CD4-positive, alpha-beta T cell treated with Interleukin-1 beta for 1 hour (primary cell): ENCODE measurements around the gene EIF2AK2.
A peak's percentile ranks its signal among the peaks of the same experiment; 100 is the strongest.

Experiments
- DNase-seq, 2 donors: peaks; one replicate each; pipeline ENCODE4 v3.0.0-alpha.2; 2020 to 2022

EIF2AK2 gene

GRCh38 chr2:37098416-37099118 is 58.2 kb downstream of the EIF2AK2 start:
- no peak for DNase-seq

DNA sequence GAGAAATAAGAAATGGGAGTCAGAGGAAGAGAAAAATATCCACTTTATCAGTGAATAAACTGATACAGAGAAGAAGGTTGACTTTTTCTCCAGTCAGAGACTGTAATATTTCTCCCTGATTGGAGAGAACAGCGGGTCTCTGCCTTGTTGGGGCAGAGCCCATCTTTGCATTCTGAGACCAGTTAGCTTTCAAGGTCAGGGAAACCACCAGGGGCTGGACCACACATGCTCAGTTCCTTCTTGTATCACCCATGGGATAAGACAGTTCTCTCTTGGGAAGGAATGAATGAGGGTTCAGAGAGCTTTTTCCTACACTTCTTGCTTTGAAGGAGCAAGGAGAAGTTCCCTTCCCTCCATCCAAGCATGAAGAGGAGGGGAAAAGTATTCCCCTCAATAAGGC is 60.2 kb downstream of the EIF2AK2 start:
- DNase-seq = no peak

DNA sequence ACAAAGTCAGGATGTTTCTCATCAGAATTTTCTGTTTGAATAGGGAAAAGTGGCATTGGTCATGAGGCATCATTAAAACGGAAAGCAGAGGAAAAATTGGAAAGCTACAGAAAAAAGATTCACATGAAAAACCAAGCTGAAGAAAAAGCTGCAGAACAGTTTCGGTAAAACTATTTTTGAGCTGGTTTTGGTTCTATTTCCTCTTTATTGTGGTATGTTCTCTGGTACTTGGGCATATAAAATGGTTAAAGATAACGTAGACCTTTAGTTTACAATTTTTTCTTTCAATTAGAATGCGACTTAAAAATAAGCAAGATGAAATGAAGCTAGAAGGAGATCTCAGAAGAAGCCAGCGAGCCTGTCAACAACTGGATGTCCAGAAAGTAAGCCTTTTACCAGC is 64.9 kb downstream of the EIF2AK2 start:
- no peak for DNase-seq

- DNase-seq = no peak
These were observed 66.7 kb downstream of the EIF2AK2 start for GRCh38 chr2:37090019-37090477.

DNA sequence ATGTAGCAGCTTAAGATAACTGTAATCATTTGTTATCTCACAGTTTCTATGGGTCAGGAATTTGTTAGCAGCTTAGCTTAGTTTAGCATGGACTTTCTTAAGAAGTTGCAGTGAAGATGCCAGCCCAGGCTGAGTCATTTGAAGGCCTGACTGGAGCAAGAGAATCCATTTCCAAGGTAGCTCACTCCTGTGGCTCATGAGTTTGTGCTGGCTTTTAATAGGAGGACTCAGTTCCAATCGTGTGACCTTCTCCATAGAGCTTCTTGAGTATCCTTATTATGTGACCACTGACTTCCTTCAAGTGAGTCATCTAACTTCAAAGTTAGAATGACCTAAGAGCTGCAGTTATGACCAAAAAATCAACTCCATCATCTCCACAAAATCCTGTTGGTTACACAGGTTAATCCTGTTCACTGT is 71.0 kb downstream of the EIF2AK2 start:
- DNase-seq = no peak

GRCh38 chr2:37084797-37085196 is 72.0 kb downstream of the EIF2AK2 start:
- no peak for DNase-seq

GRCh38 chr2:37083873-37084794 is 72.6 kb downstream of the EIF2AK2 start, which contains the start of the genes GPATCH11 and HEATR5B:
GPATCH11 (plus strand) TSS chr2:37084518; CDS start chr2:37088382, 3,864 bp downstream.
HEATR5B (minus strand) TSS chr2:37084372; CDS start chr2:37083414, 958 bp downstream.
- peak; percentile 95 to 96 for DNase-seq

DNA sequence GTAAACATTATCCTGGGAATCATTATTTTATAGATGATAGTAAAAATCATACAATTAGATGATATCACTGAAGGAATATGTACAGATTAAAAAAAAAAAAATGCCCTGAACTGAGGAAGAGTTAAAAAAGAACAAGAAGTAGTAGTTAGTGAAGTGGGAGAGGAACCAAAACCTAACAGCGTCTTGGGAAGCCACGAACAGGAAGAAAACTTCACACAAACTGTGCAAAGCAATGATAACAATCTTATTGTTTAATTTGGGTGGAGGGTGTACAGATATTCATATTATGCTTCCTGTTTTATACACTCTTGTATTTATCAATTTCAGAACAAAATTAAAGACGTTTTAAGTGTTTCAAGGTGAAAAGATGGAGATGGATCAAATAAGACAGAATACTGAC is 76.1 kb downstream of the EIF2AK2 start:
- no peak for DNase-seq

DNA sequence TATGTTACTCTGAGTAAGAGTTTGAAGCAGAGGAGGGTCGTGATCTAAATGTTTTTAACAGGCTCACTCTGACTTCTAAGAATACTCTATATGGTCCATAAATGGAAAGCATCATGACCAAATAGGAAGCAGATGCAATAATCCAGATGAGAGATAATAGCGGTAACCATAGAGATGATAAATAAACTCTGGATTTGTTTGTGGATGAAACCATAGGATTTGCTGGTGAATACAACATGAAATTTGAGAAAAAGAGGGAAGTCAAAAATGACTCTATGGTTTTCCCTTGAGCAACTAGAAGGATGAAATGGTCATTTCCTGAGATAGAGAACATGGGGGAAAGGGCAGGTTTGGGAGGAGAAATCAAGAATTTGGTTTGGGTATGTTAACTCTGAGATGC is 76.5 kb downstream of the EIF2AK2 start:
- DNase-seq = no peak

DNA sequence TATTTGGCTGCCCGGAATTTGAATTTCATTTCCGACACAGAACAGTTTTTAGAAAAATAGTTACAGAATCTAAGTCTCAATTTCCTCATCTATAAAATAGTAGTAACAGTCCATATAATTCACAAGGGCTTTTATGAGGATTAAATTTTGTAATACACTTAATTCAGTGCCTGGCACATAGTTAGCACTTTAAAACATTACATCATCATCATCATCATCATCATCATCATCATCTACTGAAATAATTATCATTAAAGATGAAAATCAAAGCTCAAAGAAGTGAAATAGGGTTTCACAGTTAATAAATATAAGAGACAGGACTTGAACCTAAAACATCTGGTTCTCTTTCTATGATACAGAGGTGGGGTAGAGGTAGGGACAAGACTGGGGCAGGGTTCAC is 85.8 kb downstream of the EIF2AK2 start:
- no peak for DNase-seq

DNA sequence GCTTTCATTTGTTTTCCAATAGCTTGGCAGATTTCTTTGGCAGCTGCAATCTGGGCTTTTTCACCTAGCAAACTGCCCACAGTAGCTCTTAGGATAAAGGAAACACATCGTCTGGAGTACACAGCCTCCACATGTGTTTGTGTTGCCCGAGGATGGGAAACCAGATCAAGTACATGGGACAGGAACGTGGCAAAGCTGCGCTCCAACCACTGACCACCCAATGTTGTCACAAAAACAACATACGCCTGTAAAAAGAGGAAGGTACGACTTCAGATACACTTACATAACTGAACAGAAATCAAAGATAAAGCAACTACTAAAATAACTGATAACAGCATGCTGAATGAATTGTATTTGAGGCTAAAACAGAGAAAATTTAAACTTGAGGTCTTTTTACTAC is 88.1 kb downstream of the EIF2AK2 start:
- DNase-seq = no peak

DNA sequence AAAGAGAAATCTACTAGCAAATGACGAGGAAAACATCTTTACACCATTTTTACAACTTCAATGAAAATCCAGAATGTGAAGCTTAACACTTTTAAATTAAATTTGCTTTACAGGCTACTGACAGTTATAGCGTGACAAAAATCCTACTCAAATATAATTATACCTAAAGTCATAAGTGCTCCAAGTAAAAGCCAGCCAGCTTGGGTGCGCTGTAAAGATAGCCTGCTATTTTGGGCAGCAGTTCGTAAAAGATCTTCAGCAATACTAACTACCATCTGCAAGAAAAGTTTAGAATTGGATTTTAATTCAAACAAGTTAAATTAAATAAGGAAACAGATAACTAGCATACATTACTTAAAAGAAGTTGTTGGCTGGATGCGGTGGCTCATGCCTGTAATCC is 95.0 kb downstream of the EIF2AK2 start:
- no peak for DNase-seq

- no peak for DNase-seq
These were observed 95.6 kb downstream of the EIF2AK2 start for GRCh38 chr2:37061013-37061711.

DNA sequence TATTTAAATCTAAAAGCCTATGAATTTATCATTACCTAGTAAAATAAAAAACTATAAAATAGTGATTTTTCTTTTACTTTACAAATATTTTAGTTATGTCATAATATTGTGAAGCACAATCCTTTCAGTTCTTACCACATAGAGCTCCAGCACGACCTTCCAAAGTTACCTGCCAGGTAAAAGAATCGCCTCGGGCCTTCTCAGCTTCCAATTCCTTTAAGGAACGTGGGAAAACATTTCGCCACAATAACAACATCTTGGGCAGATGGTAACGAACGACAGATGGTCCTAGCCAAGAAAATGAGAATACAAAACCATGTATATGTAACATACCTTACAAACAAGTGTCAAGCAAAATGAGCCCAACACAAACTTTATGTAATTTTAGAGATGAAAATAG is 96.3 kb downstream of the EIF2AK2 start:
- no peak for DNase-seq

- no peak for DNase-seq
These were observed 96.9 kb downstream of the EIF2AK2 start for GRCh38 chr2:37059841-37060240.

GRCh38 chr2:37052600-37053332 is 104.0 kb downstream of the EIF2AK2 start:
- DNase-seq = no peak
